HL-60/S4 treated with phorbol 12-myristate 13-acetate at 8.2 ng/mL for 4 days and 3 days (cell line): ENCODE data around the gene RAPGEFL1.
"Not testable (repeated sequence)": the region's sequence is repeated elsewhere in the genome, so short reads cannot be mapped to it uniquely, and the experiment has no call there.

Source experiments
- in situ Hi-C: fragments of 300-500 bp; cut with MboI; formaldehyde crosslinking; loops from 2 replicates; pipeline ENCODE4 v1.15.0; 2022; ENCODE audit warnings: low sequenced_read_pairs

The RAPGEFL1 gene

GRCh38 chr17:40206193-40206592, 28.9 kb downstream of the RAPGEFL1 start:
- in situ Hi-C loops, result not testable (repeated sequence)

GRCh38 chr17:40209404-40210093, 32.3 kb downstream of the RAPGEFL1 start:
- in situ Hi-C loops, result no loop called here

GRCh38 chr17:40213914-40214313, 36.6 kb downstream of the RAPGEFL1 start:
- in situ Hi-C loops, result not testable (repeated sequence)

GRCh38 chr17:40218006-40218739, 40.9 kb downstream of the RAPGEFL1 start:
- in situ Hi-C loops, result no loop called here

- in situ Hi-C loops, result no loop called here
These were observed 41.7 kb downstream of the RAPGEFL1 start, which contains the start of gene WIPF2 for GRCh38 chr17:40218740-40219593. TSS of gene WIPF2 (plus strand) at chr17:40219304. CDS start at chr17:40256460, 37,156 bp downstream.

- in situ Hi-C loops, result no loop called here
These were observed 42.5 kb downstream of the RAPGEFL1 start for GRCh38 chr17:40219594-40220338.

GRCh38 chr17:40224718-40225550, 47.7 kb downstream of the RAPGEFL1 start:
- in situ Hi-C loops, result no loop called here

- in situ Hi-C loops, result not testable (repeated sequence)
These were observed 51.9 kb downstream of the RAPGEFL1 start for GRCh38 chr17:40229146-40229545.

GRCh38 chr17:40230670-40231069, 53.4 kb downstream of the RAPGEFL1 start:
- in situ Hi-C loops, result no loop called here

GRCh38 chr17:40231928-40232327, 54.7 kb downstream of the RAPGEFL1 start:
- in situ Hi-C loops, result not testable (repeated sequence)

- in situ Hi-C loops, result no loop called here
These were observed 64.1 kb downstream of the RAPGEFL1 start for GRCh38 chr17:40241252-40241834.

GRCh38 chr17:40242774-40243173, 65.5 kb downstream of the RAPGEFL1 start:
- in situ Hi-C loops, result no loop called here

- in situ Hi-C loops, result no loop called here
These were observed 66.5 kb downstream of the RAPGEFL1 start for GRCh38 chr17:40243761-40244160.

GRCh38 chr17:40244255-40244654, 67.0 kb downstream of the RAPGEFL1 start:
- in situ Hi-C loops, result no loop called here
